ENCODE results near the gene NPTN.
"Not testable (repeated sequence)": the region's sequence is repeated elsewhere in the genome, so short reads cannot be mapped to it uniquely, and the experiment has no call there.

NPTN gene

GRCh38 chr15:73633111-73633990 is at the start of gene NPTN:
TSS of gene NPTN (minus strand) at chr15:73633389. CDS start at chr15:73633215, 174 bp downstream.
- peak; percentile 78 for DNase-seq

GRCh38 chr15:73682600-73683090 is 49.5 kb upstream of the NPTN start:
- DNase-seq: no peak

GRCh38 chr15:73681856-73682599 is 48.8 kb upstream of the NPTN start:
- DNase-seq: no peak

- DNase-seq: no peak
Measured at GRCh38 chr15:73681063-73681462, 47.9 kb upstream of the NPTN start.

GRCh38 chr15:73680549-73680948 is 47.4 kb upstream of the NPTN start:
- DNase-seq: no peak

- DNase-seq: no peak
Measured at GRCh38 chr15:73679964-73680363, 46.8 kb upstream of the NPTN start.

GRCh38 chr15:73679180-73679579 is 46.0 kb upstream of the NPTN start:
- no peak for DNase-seq

GRCh38 chr15:73678498-73678897 is 45.3 kb upstream of the NPTN start:
- no peak for DNase-seq

- DNase-seq: no peak
Measured at GRCh38 chr15:73677733-73678132, 44.5 kb upstream of the NPTN start.

GRCh38 chr15:73677146-73677607 is 44.0 kb upstream of the NPTN start:
- DNase-seq: no peak

- DNase-seq: no peak
Measured at GRCh38 chr15:73674587-73674986, 41.4 kb upstream of the NPTN start.

GRCh38 chr15:73660455-73660854 is 27.3 kb upstream of the NPTN start:
- DNase-seq: no peak

GRCh38 chr15:73658645-73659044 is 25.5 kb upstream of the NPTN start:
- no peak for DNase-seq

- no peak for DNase-seq
Measured at GRCh38 chr15:73655724-73656123, 22.5 kb upstream of the NPTN start.

GRCh38 chr15:73654659-73655058 is 21.5 kb upstream of the NPTN start:
- DNase-seq: no peak

GRCh38 chr15:73650416-73651126 is 17.4 kb upstream of the NPTN start:
- DNase-seq: no peak

- DNase-seq: no peak
Measured at GRCh38 chr15:73648014-73648295, 14.8 kb upstream of the NPTN start.

- DNase-seq: no peak
Measured at GRCh38 chr15:73647259-73648013, 14.2 kb upstream of the NPTN start.

- DNase-seq: not testable (repeated sequence)
Measured at GRCh38 chr15:73639464-73639863, 6.3 kb upstream of the NPTN start.

- DNase-seq: no peak
Measured at GRCh38 chr15:73637527-73637926, 4.3 kb upstream of the NPTN start.

GRCh38 chr15:73633991-73634495 is 854 bp upstream of the NPTN start:
- DNase-seq: no peak

GRCh38 chr15:73632670-73633058 is 525 bp downstream of the NPTN start:
- DNase-seq: no peak
